ENCODE results near the gene USP40.
A peak's percentile ranks its signal among the peaks of the same experiment; 100 is the strongest.

The USP40 gene

DNA sequence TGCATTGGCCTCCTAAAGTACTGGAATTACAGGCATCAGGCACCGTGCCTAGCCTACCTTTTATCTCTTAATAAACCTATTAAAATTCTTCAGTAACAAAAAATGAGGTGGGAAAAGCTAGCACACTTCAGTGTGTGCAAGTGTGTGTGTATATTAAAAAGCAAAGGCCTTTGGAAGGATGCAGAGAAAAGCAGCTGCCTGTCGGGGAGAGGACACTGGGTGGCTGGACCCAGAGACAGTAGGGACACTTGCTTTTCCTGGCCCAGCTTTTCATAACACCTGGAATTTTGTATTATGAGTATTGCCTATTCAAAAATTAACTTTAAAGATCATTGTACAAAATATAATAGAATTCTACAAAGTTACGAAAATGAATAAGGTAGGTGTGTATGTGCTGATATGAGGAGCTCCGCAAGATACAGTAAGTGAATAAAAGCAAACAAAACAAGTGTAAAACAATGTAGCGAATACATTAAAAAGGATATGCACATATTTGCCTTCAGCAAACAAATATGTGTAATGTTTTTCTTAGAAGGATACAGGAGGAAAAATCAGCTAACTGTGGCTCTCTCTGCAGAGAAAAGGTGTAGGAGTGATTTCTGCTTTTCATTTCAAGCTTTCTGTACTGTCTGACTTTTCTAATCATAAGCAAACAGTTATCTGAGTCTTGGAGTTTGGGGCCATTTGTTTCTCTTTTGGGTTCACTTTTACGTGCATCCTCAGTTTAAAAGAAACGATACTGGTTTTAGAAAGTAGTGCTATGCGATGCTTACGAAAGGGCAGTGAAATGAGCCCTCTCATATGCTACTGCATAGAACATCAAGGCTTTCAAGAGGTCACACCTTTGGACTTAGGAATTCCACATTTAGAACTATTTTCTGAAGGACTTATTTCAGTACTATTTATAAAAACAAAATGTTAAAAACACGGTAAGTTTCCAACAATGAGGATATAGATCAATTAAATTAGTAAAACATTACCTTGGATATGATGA lies 70.8 kb downstream of the USP40 start:
- DNase-seq, result no peak

DNA sequence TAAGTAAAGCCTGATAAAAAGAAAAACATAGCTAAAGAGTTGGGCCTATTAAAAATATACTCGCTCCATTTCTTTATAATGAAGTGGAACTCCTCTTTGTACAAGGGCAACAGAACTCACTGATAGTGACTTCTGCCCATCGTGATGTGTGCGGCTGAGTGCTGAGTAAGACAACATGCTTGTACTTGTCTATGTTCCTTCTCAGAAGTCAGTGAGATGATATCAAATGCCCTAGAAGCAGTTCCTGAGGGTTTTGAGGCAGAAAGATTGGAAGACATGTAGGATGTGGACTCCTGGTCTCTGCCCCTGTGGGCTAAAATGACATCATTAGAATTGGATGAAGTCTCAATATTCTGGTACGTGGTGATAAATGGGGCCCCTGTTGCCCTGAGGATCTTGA lies 73.8 kb downstream of the USP40 start:
- DNase-seq, result no peak

DNA sequence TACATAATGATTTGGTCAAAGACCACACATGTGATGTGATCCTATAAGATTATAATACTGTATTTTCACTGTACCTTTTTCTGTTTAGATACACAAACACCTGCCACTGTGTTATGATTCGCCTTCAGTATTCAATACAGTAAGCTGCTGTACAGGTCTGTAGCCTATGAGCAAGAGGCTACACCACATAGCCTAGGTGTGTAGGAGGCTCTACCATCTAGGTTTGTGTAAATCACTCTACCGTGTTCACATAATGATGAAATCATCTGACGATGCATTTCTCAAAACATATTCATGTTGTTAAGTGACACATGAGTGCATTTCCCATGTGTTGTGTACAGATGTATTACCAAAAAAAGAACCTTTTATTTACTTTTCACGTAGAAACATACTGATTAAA lies 74.5 kb downstream of the USP40 start:
- no peak for DNase-seq

DNA sequence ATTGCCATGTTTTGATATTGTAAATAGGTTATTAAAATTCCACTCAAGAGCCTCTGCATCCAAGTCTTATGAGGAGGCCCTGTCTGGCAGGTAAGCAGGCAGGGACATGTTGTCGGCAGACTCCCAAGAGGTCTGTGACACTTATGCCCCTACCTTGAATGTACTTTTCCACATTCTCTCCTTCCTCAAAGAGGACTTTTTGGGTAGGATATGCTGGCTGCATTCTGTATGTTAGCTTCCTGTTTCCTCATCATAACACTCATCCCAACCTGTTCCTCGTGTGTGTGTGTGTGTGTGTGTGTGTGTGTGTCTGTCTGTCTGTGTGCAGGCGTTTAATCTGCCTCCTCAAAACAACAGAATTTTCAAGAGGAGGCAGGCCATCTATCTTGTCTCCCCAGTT lies 75.3 kb downstream of the USP40 start:
- no peak for DNase-seq

DNA sequence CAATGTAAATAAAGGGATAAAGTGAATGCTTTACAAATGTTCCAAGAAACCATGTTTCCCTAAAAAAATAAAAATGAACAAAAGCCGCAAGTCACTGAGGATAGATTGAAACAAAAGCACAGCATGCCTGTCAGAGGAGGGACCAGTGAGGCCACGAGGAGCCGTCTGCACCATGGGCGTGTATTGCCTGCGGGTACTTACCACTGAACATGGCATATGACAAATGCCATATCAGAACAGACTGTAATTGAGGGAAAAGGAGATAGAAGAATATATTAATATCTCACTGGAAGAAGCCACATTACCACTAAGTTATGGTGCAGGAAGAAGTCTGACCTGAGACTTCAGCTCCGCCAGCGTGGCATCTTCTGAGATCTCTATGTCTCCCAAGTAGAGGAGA lies 75.8 kb downstream of the USP40 start:
- peak; percentile 13 for DNase-seq

DNA sequence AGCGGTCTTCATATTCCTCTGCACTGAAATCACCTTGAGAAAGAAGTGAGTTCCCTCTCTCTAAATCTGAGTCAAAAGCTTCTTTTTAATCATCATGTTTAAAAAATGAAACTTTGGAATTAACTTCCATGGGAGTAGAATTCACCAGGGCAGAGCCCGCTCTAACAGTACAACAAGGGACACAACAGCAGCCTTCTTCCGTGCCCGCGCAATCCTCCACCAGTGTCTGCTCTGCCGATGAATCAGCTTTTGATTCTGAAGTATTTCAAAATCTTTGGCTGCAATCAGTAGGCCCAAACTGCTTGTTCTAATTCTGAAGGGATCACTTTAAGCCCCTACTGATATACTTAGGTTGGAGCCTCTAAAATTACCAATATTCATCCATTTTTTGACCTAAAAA lies 76.9 kb downstream of the USP40 start:
- DNase-seq, result no peak

DNA sequence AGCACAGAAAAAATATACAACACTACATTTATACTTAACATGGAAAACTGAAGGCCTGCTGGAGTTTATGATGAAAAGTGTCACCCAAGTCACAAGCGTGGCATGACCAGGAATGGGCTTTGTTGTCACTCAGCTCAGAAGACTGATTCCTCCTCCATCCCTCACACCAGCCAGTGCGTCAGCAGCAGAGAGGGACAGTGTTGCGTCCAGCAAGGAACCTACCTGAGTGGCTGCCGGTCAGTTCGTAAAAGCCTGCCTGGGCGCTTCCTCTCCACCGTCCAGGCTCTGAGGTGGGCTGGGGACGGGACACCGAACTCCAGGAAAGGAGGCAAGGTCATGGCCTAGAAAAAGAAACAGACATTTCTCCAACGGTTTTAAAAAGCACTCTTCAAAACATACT lies 77.4 kb downstream of the USP40 start:
- no peak for DNase-seq

DNA sequence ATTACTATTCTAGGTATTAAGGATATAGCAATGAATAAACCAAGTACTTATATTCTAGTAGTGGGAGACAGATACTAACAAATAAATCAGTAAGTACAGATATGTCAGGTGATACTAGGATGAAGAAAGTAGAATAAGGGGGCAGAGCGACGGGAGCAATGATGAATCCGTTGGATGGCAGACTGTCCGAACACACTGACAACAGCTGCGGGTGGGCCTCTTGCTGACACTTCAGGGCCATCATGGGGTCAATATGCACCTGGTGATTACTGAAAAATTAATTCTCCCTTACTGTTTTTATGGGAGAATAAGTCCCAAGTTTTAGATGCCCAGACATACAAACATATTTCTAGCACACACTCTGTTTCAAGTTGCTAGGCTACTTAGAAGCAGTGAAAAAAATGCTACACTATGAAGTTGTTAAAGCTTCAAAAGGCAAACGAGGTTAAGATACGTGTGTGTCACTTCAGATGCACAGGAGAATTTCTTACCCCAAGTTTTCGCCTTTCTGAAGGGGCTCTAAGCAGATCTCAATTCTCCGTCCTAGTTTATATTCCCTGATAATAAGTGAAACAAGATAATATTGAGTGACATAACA lies 78.7 kb downstream of the USP40 start:
- no peak for DNase-seq

DNA sequence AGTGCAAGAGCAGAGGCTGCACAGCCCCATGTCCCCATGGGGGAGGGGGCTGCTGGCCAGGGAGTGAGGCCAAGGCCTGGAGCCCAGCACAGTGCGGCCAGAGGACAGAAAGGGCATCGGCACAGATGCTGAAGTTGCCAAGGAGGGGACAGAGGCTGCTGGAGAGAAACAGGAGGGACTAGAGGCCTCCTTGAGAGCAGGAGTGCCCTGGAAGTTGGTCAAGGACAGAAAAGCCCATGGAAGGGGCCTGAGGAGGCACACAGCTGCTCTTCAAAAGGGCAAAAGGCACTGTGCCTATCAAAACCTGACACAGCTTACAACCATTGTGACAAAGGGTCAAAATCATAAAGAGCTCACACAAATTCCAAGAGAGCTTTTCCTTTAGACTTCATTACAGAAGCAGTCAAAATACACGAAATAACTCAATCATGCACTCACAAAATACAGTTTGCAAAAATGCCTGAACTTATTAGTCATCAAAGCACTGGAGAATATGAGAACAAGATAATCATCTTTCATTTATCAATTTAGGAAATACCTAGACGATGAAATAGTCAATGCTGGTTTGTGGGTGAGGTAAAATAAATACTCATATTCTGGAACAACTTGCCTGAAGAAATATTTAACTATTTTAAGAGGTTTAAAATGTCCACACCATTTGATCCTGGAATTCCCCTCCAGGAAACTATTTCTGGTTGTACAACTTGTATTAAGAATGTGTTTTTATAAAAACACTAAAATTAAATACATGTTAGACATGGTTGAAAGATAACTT lies 79.6 kb downstream of the USP40 start:
- DNase-seq, result no peak

DNA sequence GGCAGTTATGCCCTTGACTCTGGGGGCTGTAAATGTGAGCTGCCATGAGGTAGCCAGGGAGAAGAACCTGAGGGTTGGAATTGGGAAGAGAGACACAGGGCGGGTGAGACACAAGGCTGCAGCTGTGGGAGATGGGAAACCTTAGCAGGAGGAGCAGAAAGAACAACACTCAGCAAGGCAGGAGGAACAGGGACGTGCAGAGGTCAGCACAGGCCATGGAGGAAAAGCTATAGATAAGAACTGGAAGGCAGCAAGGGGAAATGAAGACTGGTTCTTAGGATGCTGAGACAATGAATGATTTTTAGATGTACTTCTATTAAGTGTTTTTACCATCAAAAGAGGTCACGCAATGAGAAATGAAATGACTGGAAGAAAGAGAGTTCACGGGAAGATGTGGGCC lies 80.2 kb downstream of the USP40 start:
- no peak for DNase-seq

DNA sequence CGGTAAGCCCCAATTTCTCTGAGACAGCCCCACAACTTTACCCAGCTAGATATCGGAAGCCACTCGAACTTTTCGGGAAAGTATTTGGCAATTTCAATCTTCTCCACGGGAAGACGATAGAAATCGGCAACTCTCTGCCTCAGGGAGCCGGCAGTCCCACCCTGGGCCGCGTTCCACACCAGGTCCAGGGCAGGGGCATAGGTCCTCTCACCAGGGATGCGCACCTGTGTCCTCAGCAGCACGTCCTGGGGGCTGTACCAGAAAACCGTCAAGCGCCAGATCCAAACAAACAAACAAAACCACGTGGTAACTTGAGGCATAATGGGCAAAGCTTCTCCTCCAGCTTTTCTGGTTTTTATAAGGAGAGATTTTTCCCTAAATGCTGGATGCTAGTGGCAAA lies 80.9 kb downstream of the USP40 start:
- no peak for DNase-seq

DNA sequence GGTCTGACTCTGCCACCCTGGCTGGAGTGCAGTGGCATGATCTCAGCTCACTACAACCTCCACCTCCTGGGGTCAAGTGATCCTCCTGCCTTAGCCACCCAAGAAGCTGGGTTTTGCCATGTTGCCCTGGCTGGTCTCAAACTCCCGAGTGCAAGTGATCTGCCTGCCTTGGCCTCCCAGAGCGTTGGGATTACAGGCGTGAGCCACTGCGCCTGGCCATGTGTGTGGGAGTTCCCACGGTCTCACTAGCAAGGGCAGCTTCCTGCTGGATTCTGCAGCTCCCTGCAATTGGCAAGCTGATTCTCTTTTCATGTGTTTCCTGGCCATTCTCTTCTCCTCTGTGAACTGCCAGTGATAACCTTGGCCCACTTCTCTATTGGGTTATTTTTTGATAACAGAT lies 84.0 kb downstream of the USP40 start:
- DNase-seq, result no peak

DNA sequence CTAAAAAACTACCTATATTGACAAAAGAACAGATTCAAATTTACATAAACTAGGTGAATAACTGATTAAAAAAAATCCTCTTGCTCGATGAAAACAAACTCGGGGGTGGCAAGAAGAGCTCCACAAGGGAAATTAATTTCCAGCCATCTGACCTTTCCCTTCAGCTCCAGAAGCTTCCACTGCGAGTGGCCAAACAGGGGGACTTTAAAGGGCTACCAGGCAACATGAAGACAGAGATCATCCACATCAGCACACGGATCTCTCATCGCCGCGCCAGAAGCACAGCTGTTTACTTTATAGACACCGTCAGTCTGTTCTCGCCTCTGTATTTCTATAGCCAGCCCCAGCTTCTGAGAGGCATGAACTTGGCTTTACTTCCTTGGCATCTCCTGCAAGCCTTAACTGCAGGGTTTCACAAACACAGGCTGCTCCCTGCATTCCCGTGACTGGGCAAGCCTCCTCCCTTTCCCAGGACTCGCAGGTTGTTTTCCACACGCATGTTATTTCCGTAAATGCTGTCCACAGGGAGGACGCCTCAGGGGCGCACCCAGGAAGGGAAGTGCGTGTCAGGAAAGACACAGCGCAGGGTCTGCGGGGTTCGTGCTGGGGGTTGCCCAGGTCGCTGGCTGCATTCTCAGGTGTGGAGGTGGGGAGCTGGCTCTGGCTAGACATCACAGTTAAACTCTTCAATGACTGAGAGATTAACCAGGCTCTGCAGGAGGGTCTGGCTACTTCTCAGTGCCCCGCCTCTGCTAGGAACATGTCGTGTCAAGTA lies 85.0 kb downstream of the USP40 start:
- DNase-seq, result peak; percentile 17

DNA sequence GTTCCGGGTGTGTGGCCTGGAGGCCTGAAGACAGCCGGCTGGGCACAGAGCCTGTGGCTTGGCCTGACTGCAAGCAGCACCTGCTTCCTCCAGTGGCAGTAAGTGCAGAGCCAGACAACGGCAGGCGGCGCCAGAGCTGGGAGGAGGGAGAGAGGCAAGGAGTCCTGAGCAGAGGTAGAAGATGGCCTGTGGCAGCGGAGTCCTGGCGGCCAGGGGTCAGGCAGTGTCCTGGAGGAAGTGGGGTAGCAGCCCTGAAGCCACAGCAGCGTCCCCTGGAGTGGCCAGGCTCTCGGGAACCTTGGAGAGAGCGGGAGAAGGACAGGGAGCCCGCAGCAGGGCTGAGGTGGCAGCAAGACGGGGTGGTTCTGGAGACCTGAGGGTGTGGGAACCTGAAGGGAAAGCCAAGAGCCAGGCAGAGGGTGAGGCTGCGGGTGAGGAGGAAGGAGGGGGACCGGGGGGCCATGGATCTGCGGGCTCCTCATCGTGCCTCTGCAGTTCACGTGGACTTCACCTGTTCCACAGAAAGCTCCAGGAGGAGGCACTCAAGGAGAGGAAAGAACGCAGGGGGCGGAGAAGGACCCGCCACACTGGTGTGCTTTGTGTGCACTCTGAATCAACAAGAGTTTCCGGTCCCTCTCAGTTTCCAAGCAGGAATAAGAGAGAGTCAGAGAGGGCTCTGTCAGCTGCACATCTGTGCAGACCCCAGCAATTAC lies 85.9 kb downstream of the USP40 start:
- DNase-seq, result peak; percentile 72

DNA sequence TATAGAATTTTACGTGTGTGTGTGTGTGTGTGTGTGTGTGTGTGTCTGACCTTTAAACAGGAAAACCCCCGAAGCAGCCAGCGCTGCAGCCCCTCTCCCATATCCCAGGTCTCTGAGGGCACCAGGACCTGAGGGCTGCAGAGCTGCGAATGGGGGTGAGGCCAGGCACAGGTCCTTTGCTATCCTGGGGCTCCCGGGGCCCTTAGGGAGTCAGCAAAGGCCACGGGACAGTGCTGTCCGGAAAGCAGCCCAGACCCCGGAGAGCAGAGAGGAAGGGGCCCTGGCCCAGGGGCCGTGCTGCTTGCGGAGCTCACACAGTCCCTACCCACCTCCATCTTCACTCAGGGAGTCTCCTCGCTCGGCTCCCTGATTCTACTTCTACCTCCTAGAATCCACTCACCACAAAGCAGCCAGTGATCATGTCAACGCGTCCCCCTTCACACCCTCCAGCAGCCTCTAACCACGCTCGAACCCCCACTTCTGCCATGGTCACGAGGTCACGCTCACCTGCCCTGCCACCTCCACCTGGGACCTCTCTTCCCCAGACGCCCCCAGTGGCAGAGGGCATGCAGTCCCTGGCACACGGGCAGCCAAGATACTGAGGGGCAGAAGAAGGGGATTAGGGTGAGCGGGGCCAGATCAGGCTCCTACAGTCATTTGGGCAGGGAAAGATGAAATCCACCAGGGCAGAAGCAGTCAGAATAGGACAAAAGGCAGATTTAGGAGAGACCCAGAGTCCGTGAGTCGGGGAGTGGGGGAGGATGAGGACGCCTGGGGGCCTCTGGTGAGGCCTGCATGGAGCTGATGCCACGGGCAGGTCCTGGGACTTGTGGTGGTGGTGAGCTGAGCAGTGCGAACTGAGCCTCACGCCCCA lies 86.7 kb downstream of the USP40 start:
- DNase-seq, result no peak

DNA sequence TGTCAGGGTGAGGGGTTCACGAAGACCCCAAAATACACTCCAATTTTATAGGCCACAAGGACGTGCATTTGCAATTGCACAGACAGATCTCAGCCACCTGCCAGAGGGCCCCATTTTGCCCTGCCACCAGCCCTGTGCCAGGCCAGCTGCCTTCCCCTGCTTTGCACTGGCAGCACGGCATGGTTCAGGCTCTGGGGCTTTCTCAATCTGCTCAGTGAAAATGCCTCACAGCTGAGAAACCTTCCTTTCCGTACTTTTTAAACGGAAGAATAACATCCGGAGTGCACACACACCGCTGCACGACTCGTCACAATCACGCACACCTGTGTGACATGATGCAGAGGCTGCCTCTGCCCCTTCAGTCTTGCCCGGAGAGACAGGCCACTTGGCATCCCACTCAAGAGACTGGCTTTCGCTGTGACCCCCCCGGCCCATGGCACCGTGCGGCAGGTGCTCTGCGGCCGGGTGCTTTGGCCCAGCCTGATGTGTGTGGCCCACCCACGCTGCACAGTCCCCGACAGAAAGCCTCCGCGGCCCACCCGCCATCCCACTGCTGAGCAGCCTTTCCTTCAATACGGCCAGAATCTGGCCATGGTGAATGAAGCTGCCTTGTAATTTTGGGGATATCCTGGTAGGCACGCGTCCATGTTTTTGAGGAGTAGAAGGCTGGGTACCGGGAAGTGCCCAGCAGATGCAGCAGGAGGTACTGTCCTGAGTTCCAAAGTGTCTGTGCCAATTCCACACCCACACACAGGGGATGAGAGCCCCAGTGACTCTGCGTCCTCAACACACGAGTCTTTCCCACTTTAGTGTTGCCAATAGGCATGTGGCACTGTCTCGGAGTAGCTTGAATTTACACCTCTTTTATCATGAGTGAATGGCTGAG lies 88.8 kb downstream of the USP40 start:
- DNase-seq, result no peak

DNA sequence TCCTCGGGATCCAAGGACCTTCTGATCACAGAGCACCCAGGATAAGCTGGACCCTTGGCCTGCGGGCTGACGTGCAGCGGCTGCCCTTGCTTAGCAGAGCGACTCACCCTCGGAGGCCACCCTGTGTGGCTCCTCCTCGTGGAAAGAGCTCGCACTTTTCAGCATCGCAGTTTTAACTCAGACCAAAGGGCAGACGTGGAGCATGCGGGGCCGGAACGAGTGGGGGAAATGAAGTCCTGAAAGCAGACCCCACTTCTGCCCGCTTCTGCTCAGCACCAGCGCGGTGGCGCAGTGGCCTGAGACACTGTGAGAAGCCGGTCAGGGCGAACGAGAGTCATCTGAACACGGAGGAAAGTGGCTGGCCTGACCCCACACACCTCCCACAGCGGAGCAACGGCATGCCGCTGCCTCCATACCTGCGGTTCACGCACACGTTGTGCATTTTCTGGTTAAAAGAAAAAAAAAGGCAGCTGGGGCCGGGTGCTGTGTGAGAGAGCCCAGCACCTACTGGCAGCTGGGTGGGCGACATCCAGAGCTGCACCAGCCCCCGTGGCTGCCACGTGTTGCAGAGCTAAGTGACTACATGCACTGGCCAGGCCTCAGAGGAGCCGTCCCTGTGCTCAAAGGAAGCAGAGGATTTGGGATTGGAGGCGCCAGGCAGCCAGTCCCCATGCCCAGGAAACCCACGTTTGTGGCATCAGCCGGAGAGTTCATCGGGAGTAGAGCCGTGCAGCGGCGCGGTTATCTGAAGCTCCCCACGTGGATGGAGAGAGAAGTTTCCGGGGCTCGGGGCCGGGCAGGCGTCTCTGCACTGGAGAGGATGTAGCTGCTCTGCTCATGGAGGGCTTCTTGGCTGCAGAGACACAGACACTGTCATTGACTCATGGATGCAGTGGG lies 89.7 kb downstream of the USP40 start:
- no peak for DNase-seq

DNA sequence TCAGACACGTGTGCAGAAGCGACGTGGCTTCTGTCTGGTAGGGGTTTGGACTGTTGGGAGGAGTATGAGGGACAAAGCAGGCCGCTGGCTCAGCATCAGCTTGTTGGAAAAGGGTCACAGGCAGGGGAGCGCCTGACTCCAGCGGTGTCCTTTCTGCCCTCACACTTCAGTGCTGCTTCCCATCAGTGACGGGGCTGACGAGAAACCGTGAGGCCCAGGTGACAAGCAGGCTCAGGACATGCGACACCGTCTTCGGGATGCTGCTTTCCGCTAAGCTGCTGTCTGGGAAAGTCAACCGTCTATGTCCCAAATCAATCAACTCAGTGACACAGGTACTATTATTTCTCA lies 90.5 kb downstream of the USP40 start:
- no peak for DNase-seq
